ENCODE data around the gene GNPTAB.

Gene GNPTAB

DNA sequence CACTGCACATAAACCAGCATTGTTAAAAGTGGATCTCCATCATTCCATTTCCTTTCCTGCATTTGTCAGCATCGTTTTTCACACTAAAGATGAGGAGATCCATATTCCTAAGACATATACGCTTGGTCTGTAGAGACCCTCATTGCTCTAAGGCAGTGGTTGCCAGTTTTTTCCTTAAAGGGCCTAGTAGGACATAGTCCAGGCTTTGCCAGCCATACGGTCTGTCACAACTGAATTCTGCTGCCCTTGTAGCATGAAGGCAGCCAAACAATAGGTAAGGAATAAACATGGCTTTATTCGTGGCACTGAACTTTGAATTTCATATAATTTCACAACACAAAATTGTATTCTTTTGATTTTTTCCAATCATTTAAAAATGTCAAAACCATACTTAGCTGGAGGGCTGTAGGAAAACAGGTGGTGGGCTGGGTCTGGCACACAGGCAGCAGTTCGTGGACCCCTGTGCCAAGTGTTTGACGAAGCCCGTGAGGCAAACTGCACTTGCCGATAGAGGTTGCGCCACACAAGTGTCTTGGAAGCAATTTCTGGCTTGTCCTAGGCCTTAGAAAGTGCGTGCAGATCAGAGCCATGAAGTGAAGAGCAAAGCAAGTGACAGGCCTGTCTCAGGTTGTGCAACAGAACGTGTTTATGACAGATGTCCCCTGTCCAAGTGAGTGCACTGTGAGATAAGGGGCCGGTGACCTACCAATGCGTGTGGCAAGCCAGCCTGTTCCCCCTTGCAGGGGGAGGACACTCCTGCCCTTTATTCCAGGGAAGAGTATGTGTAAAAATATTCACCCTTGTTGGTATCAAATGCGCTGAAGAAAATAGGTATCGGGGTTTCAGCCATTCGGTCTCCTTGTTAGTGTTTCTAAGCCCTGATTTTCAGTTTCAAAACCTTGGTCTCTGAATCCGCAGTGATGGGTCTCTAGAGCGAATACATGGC lies 134.2 kb downstream of the GNPTAB start:
- no peak for DNase-seq (ENCODE audit: low read depth)

DNA sequence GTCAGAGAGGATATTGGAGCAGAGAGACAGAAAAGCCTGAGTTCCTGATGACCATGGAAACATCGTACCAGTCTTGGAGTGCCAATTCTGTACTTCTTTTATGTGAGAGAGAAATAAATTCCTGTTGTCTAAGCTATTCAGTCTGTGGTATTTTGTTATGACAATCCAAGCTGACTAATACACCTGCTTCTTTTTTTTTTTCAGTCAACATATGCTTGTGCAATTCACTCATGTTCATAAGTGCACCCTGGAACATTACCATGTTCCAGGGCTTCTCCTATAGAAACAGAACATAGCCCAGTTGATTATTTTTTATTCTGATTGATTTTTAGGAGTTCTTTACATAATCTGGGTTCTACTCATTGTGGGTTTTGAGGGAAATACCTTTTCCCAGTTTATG lies 135.1 kb downstream of the GNPTAB start:
- DNase-seq (ENCODE audit: low read depth), result no peak
